ENCODE data around the gene GOLGA6L7.
"Not testable (repeated sequence)": the region's sequence is repeated elsewhere in the genome, so short reads cannot be mapped to it uniquely, and the experiment has no call there.

Gene GOLGA6L7, protein sequence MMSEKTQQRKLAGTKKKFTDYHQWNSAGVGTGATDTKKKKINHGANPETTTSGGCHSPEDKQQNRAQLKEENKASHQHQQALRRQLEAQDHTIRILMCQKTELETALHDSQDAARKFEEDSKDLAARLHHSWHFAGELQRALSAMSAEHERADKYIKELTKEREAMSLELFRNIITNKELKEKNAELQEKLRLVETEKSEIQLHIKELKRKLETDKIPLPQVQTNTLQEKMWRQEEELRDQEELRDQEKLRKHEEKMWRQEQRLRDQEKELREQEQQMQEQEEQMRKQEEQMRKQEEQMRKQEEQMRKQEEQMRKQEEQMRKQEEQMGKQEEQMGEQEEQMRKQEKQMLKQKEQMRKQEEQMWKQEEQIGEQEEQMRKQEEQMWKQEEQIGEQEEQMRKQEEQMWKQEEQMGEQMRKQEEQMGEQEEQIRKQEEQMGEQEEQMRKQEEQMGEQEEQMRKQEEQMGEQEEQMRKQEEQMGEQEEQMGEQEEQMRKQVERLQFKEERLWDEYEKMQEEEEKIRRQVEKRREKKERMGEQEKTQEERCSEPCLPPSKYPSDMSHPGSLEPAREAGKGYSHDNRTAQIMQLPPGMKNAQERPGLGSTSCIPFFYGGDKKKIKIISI

GRCh38 chr15:28848521-28848920 lies at the start of gene GOLGA6L7:
Gene GOLGA6L7, minus strand, starts transcription at chr15:28848644. Its CDS starts 95 bp downstream, at chr15:28848549.
- DNase-seq (ENCODE audit: low spot score), result not testable (repeated sequence)

DNA sequence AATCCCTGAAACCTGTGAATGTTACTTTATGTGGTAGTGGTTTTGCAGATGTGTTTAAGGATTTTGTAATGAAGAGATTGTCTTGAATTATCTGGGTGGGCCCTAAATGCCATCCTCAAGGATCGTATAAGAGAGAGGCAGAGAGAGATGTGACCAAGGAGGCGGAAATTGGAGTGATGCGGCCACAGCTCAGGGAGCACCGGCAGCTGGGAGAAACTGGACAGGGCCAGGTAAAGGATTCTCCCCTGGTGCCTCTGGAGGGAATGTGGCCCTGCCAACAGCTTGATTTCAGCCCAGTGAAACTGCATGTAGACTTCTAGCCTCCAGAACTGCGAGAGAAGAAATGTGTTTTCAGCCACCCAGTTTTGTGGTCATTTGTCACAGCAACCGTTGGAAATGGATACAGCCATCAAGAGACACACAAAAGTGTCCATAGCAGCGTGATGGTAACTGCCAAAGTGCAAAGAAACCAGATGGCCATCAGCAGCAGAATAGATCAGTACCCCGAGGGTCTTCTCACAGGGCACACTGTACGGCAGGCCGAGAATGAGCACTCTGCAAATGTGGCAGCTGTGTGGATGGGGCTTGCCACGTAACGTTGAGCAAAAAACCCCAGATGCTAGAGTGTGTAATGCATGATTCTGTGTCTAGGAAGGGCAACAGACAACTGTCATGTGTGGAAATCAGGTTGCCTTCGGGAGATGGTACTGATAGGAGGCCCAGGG lies 49.6 kb upstream of the GOLGA6L7 start:
- no peak for DNase-seq (ENCODE audit: low spot score)

GRCh38 chr15:28896951-28897350 lies 48.5 kb upstream of the GOLGA6L7 start:
- peak; percentile 40 for DNase-seq (ENCODE audit: low spot score)

- no peak for DNase-seq (ENCODE audit: low spot score)
These were observed 47.1 kb upstream of the GOLGA6L7 start for GRCh38 chr15:28895566-28895965.

DNA sequence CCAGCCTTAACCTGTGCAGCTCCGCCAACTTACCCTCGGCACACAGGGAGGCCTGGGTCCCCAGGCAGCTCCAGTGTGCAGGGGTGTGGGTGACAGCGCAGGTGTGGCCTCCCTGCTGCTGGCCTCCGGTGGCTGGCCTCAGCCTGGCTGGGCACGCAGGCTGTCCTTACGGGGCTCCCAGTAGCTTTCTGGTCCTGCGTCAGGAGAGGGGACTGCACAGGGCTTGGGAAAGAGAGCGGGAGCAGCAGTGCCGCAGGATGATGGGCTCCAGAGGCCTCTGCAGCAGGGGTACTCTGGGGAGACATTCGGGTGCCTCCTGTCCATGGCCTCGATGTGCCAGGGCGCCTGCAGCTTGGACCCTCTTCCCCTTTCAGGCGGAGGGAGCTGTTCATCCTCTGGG lies 46.7 kb upstream of the GOLGA6L7 start:
- no peak for DNase-seq (ENCODE audit: low spot score)

- no peak for DNase-seq (ENCODE audit: low spot score)
These were observed 46.2 kb upstream of the GOLGA6L7 start for GRCh38 chr15:28894631-28895030.

GRCh38 chr15:28892789-28893610 lies 44.6 kb upstream of the GOLGA6L7 start:
- DNase-seq (ENCODE audit: low spot score), result no peak

DNA sequence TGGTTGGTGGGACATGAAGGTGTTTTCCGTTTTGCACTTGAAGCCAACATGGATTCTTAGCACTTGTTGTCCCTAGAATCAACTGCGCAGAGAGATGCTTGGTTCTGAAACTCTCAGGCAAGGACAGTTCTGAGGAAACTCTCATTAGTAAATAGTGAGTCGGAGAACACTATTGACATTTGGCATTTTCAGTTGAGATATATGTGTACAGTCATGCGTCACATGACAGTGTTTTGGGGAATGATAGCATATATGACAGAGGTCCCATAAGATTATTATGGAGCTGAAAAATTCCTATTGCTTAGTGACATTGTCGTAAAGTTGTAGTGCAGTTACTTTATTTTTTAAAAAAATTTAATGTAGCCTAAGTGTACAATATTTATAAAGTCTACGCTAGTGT lies 43.1 kb upstream of the GOLGA6L7 start:
- DNase-seq (ENCODE audit: low spot score), result no peak

DNA sequence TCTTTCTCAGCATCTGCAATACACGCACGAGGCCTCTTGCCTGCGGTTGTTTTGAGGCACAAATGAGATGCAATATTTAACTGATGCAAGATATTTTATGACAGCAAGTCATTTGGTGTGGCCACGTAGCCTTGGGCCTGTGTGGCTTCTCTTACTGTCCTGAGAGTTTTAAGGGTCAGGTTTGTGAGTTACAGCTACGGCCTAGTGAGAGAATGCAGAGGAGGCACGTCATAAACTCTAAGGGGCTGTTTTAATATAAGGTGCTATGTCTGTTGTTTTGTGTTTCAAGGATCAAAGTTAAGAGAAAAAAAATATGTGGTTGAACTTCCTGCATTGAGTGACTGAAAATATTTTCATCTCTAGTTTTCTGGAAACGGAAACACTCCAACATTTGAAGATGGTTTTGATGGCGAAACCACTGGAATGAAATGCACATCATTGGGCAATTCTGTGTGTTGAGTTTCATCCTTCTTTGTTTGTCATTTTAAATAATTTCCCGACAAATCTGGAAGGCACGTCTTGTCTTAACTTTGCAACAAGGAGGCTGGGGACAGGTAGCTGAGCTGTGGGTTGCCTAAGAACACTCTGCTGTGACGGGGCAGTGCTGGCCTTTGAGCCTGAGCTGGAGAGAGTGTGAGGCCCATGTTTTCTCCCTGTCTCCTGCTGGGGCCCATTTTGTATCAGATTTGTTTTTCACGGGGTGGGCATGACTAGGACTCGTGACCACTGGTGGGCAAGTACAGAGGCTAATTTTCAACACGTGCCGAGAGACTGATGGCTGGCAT lies 42.5 kb upstream of the GOLGA6L7 start:
- no peak for DNase-seq (ENCODE audit: low spot score)

- DNase-seq (ENCODE audit: low spot score), result not testable (repeated sequence)
These were observed 41.8 kb upstream of the GOLGA6L7 start for GRCh38 chr15:28890291-28890690.

- DNase-seq (ENCODE audit: low spot score), result not testable (repeated sequence)
These were observed 41.4 kb upstream of the GOLGA6L7 start for GRCh38 chr15:28889871-28890270.

DNA sequence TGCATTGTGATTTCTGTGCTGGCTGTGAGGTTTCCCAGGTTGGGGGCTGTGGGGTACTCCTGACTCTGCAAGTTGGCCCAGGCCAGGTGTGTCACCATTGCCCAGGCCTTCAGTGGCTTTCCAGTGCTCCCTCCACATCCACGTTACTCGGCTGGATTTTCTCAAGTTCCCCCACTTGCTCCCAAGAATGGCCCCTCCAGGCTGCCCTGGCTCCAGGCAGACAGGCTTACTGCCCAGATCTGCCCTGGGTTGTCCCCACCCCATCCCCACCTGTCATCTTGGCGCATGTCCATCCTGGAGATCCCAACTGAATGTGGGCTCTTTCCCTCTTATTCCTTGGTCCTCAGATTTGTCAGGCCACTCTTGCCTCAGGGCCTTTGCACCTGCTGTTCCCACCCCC lies 40.9 kb upstream of the GOLGA6L7 start:
- no peak for DNase-seq (ENCODE audit: low spot score)

DNA sequence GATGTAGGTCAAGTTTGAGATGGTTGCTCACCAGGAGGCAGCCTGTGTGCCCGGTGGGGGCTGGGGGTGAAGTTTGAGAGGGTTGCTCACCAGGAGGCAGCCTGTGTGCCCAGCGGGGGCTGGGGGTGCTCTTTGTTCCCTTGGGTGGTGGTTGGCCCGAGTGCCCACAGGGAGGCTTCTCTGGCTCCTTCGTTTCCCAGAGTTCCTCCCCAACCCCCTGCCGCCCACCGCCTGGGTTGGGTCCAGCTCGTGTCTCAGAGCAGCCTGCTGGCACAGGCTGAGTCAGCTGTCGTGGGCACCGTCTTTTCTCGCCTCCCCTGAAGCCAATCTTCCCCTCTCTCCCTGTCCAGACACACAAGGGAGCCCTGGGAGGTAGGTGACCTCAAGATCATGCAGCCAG lies 40.5 kb upstream of the GOLGA6L7 start:
- DNase-seq (ENCODE audit: low spot score), result no peak

DNA sequence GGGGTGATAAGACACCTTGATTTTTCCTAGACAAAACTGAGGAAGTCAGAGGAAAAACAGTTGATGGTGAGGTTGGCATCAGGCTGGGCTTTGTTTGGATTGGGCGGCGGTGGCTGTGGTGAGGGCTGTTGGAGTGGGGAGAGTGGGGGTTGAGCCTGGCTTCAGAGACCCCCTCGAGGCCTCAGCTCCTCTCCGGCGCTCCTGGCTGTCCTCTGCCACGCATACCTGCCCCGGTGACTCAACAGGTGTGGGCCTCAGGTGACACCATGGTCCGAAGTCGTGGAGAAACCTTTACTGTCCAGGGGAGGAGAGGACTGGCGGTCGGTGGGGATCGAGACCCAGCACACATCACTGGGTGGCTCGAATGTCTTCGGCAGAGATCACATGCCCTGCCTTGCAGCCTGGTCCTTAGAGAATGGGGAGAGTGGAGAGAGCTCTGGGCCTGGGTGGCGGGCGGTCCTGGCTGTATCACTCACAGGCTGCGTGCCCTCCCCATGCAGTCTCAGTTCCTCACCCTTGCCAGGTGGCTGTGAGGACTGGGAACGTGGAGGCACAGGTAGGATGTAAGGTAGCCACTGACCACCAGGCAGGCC lies 40.0 kb upstream of the GOLGA6L7 start:
- DNase-seq (ENCODE audit: low spot score), result no peak

DNA sequence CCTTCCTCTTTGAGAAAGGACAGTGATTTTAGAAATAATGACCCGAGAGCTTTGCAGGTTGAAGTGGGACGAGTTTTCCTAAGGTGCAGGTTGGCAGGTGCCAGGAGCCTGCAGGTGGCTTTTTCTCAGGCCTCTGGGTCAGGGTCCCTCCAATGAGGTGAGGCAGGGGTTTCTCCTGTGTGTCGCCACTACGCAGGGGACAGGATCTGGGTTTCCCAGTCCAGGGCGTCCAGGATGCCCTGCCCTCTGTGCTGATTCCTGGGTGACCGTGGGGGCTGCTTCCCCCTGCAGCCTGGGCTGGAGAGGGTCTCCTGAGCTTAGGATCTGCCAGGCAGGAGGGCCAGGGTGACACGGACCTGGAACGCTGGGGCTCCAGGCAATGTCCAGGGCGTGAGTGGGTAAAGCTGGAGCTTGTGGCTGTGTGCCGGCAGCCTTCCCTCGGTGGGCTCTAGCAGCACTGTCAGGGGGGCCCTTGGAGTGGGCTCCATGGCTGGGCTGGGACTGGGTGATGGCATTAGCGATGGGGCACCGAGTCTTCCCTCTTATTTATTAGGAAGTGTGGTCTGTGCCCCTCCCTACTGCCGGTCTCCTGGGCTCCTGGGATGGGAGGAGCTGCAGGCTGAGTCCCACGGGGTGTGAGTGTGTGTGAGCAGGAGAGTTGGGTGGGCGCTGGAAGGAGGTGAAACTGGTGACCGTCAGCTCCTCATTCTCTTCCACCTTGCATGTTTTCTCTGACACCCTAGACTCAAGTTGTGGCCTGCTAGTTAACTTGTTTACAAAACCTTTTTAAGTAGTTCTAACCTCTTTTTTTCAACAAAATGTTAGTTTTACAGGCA lies 39.1 kb upstream of the GOLGA6L7 start:
- no peak for DNase-seq (ENCODE audit: low spot score)

DNA sequence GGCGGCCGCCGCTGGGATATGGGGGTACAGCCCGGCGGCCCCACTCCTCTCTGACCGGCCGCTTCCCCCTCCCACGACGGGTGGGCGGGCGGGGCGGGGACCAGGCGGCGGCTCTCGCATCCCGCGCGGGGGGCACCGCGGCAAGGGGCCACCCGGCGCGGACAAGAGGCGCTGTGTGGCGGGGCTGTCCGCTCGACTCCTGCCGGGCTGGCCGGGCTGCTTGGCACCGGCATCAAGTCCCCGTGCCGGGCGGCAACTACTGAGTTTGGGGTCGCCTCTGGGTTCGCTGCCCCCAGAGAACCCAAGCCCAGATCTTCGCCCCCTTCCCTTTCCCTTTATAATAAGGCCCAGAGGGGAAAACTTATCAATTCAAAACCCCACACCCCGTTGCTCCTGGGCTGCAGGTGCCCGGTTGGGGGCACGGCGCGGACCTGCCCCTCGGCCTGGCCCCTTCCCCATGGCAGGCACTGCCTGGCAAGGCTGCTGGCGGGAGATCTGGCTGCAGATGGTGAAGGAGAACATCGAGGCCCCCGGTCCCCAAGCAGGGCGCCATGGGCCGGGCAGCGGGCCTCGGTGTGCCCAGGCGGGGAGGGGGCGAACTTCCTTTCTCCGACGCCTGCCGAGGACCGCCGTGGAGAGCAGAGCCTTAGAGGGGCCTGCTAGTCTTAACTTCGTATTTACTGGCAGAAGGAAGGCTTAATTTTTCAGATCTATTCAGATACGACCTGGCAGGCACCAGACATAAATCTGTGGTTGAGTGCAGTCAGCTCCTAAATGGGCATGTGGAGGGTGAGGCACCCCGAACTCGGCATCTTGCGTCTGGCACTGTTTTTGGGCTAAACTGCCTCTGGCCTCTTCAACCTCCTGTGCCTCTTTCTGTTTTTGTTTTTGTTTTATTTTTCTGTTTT lies 38.2 kb upstream of the GOLGA6L7 start:
- DNase-seq (ENCODE audit: low spot score), result no peak

- DNase-seq (ENCODE audit: low spot score), result peak; percentile 39
These were observed 37.4 kb upstream of the GOLGA6L7 start, which contains the start of gene APBA2 for GRCh38 chr15:28885630-28886430. Gene APBA2, plus strand, starts transcription at chr15:28885974. Its CDS starts 167,911 bp downstream, at chr15:29053885.

- DNase-seq (ENCODE audit: low spot score), result no peak
These were observed 36.7 kb upstream of the GOLGA6L7 start for GRCh38 chr15:28885128-28885629.
